Psoas muscle (tissue), 8 donors: Measurements from ENCODE around the gene ENPP3. TPM values are rescaled to one million over a fixed set of nuclear protein-coding genes. Genes with fewer than 3 reads are reported as not detected.

Experiments used
- ATAC-seq, 4 donors: fragments of 200-7000 bp; cut with Tn5 transposase; one replicate each; pipeline ENCODE4 v1.9.1; 2020; ENCODE audit warnings: moderate library complexity in 3 of 4, mild to moderate bottlenecking in 2 of 4
- DNase-seq, 2 donors: peaks; one replicate each; pipeline ENCODE4 v3.0.0-alpha.2; 2020
- H3K27ac ChIP-seq: fragments of 200-600 bp; one replicate; pipeline ENCODE4 v1.8.0; 2022
- H3K27me3 ChIP-seq, 3 donors: fragments of 200-600 bp in 1 of 3; one replicate each; pipeline versions ENCODE4 v1.6.1 to v1.8.0; 2013 to 2022; ENCODE audit warnings: low read length in 2 of 3, mild to moderate bottlenecking in 2 of 3, moderate library complexity in 1 of 3; ENCODE audit not compliant: insufficient read depth in 3 of 3
- H3K36me3 ChIP-seq, 2 donors: fragments of 200-600 bp in 1 of 2; one replicate each; pipeline versions ENCODE4 v1.6.1 to v1.8.0; 2013 to 2022; ENCODE audit warnings: low read depth in 1 of 2, mild to moderate bottlenecking in 1 of 2, moderate library complexity in 1 of 2; ENCODE audit not compliant: insufficient read depth in 1 of 2
- H3K4me1 ChIP-seq: fragments of 200-600 bp; one replicate; pipeline ENCODE4 v1.8.0; 2022
- H3K4me3 ChIP-seq: fragments of 200-600 bp; one replicate; pipeline ENCODE4 v1.8.0; 2022; ENCODE audit warnings: mild to moderate bottlenecking
- H3K9me3 ChIP-seq: fragments of 200-600 bp; one replicate; pipeline ENCODE4 v1.8.0; 2022
- WGBS, 3 donors: extraction: QIAGEN DNeasy Blood & Tissue Kit; methylation state at CpG; one replicate each; pipeline versions ENCODE4 v1.1.6 to v1.1.7; 2013; 5-methylcytosine and 5-hydroxymethylcytosine counted together
- intact Hi-C, 2 donors: fragments of 100-400 bp; cut with DNase I; formaldehyde crosslinking; loops; one replicate each; pipeline versions ENCODE4 v1.11.0 to v1.14.2; 2022
- polyA plus RNA-seq, 3 donors: library from polyadenylated mRNA; stranded (reverse); fragments of 200-250 nt; gene quantifications; one replicate each; pipeline ENCODE4 v1.2.3, GENCODE V29; 2013
- total RNA-seq, 4 donors: library from RNA; stranded (reverse); fragmentation: NEBNext Ultra II Directional in 2 of 4; extraction: Animal tissue kit (Norgen Biotek cat#: 25700) in 2 of 4; gene quantifications; one replicate each; pipeline versions ENCODE4 v1.2.1 to v1.2.4, GENCODE V29; 2021 to 2023
- TF ChIP-seq, protein P1 (sequence below): fragments of 200-600 bp; IDR thresholded peaks from one replicate; pipeline ENCODE4 v1.8.0; 2022; ENCODE audit warnings: antibody characterized with exemption
- donor health status: healthy with polysubstance abuse.
- donor health status: DM: no; HTN: no; CAD: no; lungs with moderate emphysema.
- donor health status: Bipolar disorder and iron deficiency.
- donor health status: healthy.
- donor health status: DM: yes; HTN: yes; CAD: no.
- donor health status: DM: no; HTN: no; CAD: no.
- donor health status: DM: no; HTN: no; CAD: no.
- donor health status: DM: yes; HTN: yes; CAD: no.

The ENPP3 gene
- total and polyA plus RNA-seq, 7 donors, result 0.04 to 0.34 (median 0.13) TPM; not detected in 1

DNA sequence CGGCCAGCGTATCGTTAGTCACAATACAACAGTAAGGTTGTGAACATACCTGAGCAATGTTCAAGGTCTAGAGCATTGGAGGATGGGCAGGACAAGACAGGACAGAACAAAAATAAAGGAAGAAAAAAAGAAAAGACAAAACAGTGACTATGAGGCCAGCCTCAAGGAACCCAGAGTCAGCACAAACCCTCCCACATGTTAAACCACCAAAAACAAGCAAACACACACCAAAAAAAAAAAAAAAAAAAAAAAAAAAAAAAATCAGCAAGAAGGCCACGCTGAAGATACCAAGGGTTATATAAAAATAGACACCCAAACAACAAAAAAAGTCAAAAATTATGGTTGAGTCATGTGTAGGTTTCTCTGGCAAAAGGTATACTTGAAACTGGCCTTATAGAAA is 21.8 kb upstream of the ENPP3 start:
- Histone ChIP-seq H3K9me3 (no peaks in the 10 kb centered on the region), H3K4me1 (no peaks in the 10 kb centered on the region), H3K4me3 (no peak overlapping the region), H3K36me3 (peaks cover 14 to 100% of the 10 kb centered on the region in 2 donors), H3K27ac (no peak overlapping the region), H3K27me3 (no peaks in the 10 kb centered on the region)
- TF ChIP-seq, protein P1, sequence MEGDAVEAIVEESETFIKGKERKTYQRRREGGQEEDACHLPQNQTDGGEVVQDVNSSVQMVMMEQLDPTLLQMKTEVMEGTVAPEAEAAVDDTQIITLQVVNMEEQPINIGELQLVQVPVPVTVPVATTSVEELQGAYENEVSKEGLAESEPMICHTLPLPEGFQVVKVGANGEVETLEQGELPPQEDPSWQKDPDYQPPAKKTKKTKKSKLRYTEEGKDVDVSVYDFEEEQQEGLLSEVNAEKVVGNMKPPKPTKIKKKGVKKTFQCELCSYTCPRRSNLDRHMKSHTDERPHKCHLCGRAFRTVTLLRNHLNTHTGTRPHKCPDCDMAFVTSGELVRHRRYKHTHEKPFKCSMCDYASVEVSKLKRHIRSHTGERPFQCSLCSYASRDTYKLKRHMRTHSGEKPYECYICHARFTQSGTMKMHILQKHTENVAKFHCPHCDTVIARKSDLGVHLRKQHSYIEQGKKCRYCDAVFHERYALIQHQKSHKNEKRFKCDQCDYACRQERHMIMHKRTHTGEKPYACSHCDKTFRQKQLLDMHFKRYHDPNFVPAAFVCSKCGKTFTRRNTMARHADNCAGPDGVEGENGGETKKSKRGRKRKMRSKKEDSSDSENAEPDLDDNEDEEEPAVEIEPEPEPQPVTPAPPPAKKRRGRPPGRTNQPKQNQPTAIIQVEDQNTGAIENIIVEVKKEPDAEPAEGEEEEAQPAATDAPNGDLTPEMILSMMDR, result no peak
- WGBS, 3 donors, result 96 to 97% (median 97%) methylated on average over 4 of the region's 4 CpGs
- DNase-seq, result no peak
- no peak for ATAC-seq
- intact Hi-C loops, result no loop called here

DNA sequence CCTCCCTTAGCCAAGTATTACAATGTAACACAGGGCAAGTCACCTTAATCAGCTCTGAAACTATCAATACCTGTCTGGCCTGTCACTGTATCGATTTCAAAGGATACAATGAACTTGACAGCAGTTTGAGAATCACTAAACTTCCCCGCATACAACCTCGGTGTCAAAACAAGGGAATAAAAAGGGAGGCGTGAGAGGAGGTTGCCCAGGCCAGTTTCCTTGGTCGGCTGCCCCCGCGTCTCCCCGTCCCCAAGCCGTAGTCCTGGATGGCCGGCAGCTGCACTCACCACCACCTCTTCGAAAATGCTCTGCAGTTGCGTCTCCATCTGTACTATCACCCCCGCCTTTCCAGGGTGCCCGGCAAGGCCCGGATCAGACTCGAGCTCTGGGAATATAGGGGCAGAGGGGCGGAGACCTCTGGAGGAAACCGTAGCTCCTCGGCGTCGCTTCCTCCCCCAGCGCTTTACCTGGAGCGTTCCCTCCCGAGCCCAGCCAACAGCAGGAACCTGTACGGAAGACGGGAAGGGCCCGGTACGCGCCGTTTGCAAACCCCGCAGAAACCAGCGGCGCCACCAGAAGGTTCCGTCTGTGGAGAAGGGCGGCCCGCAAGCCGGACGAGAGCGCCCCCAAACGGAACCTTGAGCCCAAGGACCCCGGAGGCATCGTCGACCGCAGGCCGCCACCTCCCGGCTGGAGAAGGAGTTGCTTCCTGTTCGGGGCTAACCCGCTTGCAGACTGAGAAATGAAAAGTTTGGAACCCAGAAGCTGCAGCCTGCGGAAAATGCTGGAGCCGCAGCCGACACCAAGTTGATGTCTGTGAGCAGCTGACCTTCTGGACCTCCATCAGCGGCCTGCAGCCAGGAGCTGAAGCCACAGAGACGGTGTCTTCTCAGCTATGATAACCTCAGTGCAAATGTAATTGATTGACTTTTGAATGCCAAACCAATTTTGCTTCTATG is 9.1 kb upstream of the ENPP3 start, which contains the start of gene MED23:
MED23 (minus strand) TSS at position 519 of the 959 bp plus-strand sequence; CDS start at position 326, 193 bp downstream.
- TF ChIP-seq, protein P1, result peak; percentile 92
- intact Hi-C loops, result loop anchor here (5.0 to 10.0 kb wide), 2 partner anchors 741 to 743 kb away; no protein-coding TSS in a partner anchor
- WGBS, 3 donors, result 0% methylated on average over 49 to 53 of the region's 53 CpGs

DNA sequence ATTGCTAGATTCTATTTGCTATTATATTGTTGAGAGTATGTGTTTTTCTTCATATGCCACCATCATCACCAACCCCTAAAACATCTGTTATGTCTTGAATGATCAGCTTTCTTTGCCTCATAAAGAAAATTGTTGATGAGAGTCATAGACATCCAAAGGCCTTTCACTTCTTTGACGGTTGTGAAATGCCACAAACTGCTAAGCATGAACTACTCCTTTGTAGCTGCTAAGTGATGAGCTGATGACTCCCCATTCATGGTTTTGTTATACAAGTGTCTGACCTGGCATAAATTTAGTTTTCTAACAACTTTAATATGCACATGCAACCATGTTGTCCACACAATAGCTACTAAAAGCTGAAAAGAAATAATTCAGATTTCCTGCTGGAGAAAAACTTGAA is 8.4 kb upstream of the ENPP3 start:
- peak overlapping the region; percentile 78 for H3K27ac ChIP-seq
- ATAC-seq (no peak), DNase-seq (no peak)
- H3K4me3 ChIP-seq, result peak overlapping the region; percentile 78
- intact Hi-C loops, result loop anchor here (5.0 to 10.0 kb wide), 2 partner anchors 741 to 744 kb away; no protein-coding TSS in a partner anchor
- peaks cover 4 to 30% of the 10 kb centered on the region in 2 donors for H3K36me3 ChIP-seq
- H3K27me3 ChIP-seq, result no peaks in the 10 kb centered on the region
- H3K9me3 ChIP-seq, result no peaks in the 10 kb centered on the region
- 21 to 29% (median 21%) methylated on average over 1 of the region's 1 CpG for WGBS, 3 donors
- peaks cover 6% of the 10 kb centered on the region for H3K4me1 ChIP-seq
- TF ChIP-seq, protein P1, result no peak

More for the DNA sequence above, 9.1 kb upstream of the ENPP3 start, which contains the start of gene MED23:
- Histone ChIP-seq H3K36me3 (peaks cover 4 to 37% of the 10 kb centered on the region in 2 donors), H3K27me3 (no peaks in the 10 kb centered on the region), H3K27ac (peak within 1 kb of the TSS; percentile 78), H3K4me3 (peak within 1 kb of the TSS; percentile 78), H3K9me3 (no peaks in the 10 kb centered on the region), H3K4me1 (peaks cover 6% of the 10 kb centered on the region)
- ATAC-seq (peak; percentile 98 to 100 (median 99)), DNase-seq (peak; percentile 94 to 96)

DNA sequence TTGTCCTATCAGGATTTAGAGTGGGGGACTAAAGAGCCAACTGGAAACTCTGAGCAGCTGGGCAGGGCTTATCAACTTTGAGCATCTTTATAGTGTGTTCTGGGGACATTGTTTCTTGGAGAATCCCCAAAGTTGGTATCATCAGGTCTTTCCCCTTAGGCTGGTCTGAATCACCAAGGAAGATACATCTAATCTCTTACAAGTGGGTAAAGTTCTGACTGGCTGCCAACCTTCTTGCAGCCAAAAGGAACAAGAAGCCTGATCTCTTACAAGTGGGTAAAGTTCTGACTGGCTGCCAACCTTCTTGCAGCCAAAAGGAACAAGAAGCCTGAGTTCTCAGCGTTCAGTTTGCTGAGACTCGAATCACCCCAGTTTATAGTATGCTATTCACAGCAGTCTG is 7.5 kb upstream of the ENPP3 start:
- H3K36me3 ChIP-seq, result peaks cover 0 to 21% of the 10 kb centered on the region in 2 donors
- DNase-seq (no peak), ATAC-seq (no peak)
- no peaks in the 10 kb centered on the region for H3K9me3 ChIP-seq
- 32 to 64% (median 36%) methylated on average over 2 of the region's 2 CpGs for WGBS, 3 donors
- H3K27ac ChIP-seq, result no peak overlapping the region
- H3K27me3 ChIP-seq, result no peaks in the 10 kb centered on the region
- intact Hi-C loops, result loop anchor here (5.0 to 10.0 kb wide), 2 partner anchors 742 to 745 kb away; no protein-coding TSS in a partner anchor
- TF ChIP-seq, protein P1, result no peak
- H3K4me1 ChIP-seq, result peaks cover 6% of the 10 kb centered on the region
- H3K4me3 ChIP-seq, result no peak overlapping the region
